Gastrocnemius medialis (tissue), 4 donors: ENCODE results near the gene AXL. TPM values are rescaled to one million over a fixed set of nuclear protein-coding genes. Genes with fewer than 3 reads are reported as not detected.

Experiments
- ATAC-seq, 2 donors: fragments of 150-250 bp; one replicate each; pipeline ENCODE4 v1.9.1; 2016
- DNase-seq, 2 donors: peaks; one replicate each; pipeline ENCODE4 v3.0.0-alpha.2; 2019
- H3K27ac ChIP-seq, 4 donors: fragments of 200-600 bp; sonication (generic); 1 replicate in 1 of 4; 2 replicates in 3 of 4; pipeline ENCODE4 v1.5.1; 2016 to 2018; ENCODE audit warnings: mild to moderate bottlenecking in 2 of 4, moderate library complexity in 1 of 4
- H3K27me3 ChIP-seq, 3 donors: fragments of 200-600 bp; sonication (generic) in 2 of 3; 1 replicate in 1 of 3; 2 replicates in 2 of 3; pipeline versions ENCODE4 v1.5.1 to v1.6.0; 2016 to 2019; ENCODE audit warnings: mild to moderate bottlenecking in 1 of 3, moderate library complexity in 1 of 3
- H3K36me3 ChIP-seq, 2 donors: fragments of 200-600 bp; sonication (generic) in 1 of 2; one replicate each; pipeline ENCODE4 v1.5.1; 2017 to 2018
- H3K4me1 ChIP-seq, 2 donors: fragments of 200-600 bp; sonication (generic) in 1 of 2; one replicate each; pipeline ENCODE4 v1.5.1; 2016 to 2017; ENCODE audit warnings: mild to moderate bottlenecking in 2 of 2
- H3K4me3 ChIP-seq, 4 donors: fragments of 200-600 bp; sonication (generic) in 3 of 4; 1 replicate in 1 of 4; 2 replicates in 3 of 4; pipeline ENCODE4 v1.5.1; 2016 to 2019; ENCODE audit warnings: mild to moderate bottlenecking in 2 of 4
- H3K9me3 ChIP-seq, 3 donors: fragments of 200-600 bp; sonication (generic) in 2 of 3; 1 replicate in 1 of 3; 2 replicates in 2 of 3; pipeline ENCODE4 v1.5.1; 2016 to 2019
- POLR2A ChIP-seq, 2 donors: fragments of 450-650 bp; IDR thresholded peaks; one replicate each; pipeline ENCODE4 v1.6.1; 2017; ENCODE audit warnings: antibody characterized with exemption in 2 of 2, mild to moderate bottlenecking in 2 of 2, moderate library complexity in 2 of 2
- in situ Hi-C, 4 donors: fragments of 200-750 bp; cut with MboI; loops; one replicate each; pipeline versions ENCODE4 v1.15.0 to v1.8.0; 2017; ENCODE audit warnings: low sequenced_read_pairs in 4 of 4
- intact Hi-C: fragments of 100-400 bp; cut with DNase I; formaldehyde crosslinking; loops from one replicate; pipeline ENCODE4 v1.15.1; 2023; ENCODE audit warnings: low total_unique reads
- total RNA-seq, 4 donors: library from RNA; depleted of rRNA; stranded (reverse); fragments of >200 nt; gene quantifications; one replicate each; pipeline versions ENCODE4 v1.1.0 to v1.2.3, GENCODE V29; 2016
- TF ChIP-seq, protein P1 (sequence below), 5 experiments: fragments of 450-650 bp in 3 of 5; fragments of 200-600 bp in 2 of 5; sonication (generic) in 2 of 5; IDR thresholded peaks in 4 of 5; conservative IDR thresholded peaks in 1 of 5; 1 replicate in 4 of 5; 2 replicates in 1 of 5; pipeline ENCODE4 v1.5.1; 2016 to 2019; ENCODE audit warnings: antibody characterized with exemption in 5 of 5, mild to moderate bottlenecking in 3 of 5, moderate library complexity in 3 of 5

The AXL gene
- total RNA-seq, 4 donors from 2014 or later = 17.4 to 49.2 (median 37.4) TPM

DNA sequence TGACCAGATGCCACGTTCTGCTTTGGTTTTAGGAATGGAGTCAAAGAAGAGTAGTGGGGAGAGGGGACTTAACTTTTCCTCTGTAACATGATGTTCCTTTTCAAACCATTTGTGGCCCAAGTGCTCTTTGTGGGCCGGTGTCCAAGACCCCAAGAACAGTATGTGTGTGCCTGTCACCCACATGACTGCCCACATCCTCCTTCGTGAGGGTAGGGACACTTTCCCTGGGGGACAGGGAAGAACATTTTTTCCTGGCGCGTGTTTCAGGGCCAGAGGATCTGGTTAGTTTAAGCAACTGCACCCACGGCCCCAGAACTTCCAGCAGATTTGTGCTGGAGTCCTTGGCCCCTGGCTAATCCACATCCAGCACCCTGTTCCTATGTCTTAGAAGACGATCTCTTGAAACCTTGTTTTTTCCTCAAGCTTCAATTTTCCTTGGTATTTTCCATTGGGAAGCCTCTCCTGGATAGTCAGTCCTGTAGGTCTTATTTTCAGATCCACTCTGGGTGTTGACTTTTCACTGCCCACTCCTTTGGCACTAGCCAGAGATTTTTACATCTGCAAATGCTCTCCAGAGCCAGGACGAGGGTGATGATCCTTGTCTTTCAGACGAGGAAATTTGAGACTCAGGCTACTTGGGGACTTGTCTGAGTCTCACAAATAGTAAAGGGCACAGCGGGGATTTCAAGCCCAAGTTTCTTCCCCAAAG, 80.2 kb downstream of the AXL start:
- peaks cover 0 to 59% of the 10 kb centered on the region in 2 donors for H3K36me3 ChIP-seq
- no peak overlapping the region for H3K4me3 ChIP-seq
- DNase-seq = peak; percentile 44 to 68
- no peaks in the 10 kb centered on the region for H3K9me3 ChIP-seq
- peak; percentile 21 to 66 for ATAC-seq
- H3K27me3 ChIP-seq = no peaks in the 10 kb centered on the region
- peak overlapping the region; percentile 81 to 89 (median 88) for H3K27ac ChIP-seq
- in situ Hi-C loops = no loop called here
- TF ChIP-seq, protein P1, sequence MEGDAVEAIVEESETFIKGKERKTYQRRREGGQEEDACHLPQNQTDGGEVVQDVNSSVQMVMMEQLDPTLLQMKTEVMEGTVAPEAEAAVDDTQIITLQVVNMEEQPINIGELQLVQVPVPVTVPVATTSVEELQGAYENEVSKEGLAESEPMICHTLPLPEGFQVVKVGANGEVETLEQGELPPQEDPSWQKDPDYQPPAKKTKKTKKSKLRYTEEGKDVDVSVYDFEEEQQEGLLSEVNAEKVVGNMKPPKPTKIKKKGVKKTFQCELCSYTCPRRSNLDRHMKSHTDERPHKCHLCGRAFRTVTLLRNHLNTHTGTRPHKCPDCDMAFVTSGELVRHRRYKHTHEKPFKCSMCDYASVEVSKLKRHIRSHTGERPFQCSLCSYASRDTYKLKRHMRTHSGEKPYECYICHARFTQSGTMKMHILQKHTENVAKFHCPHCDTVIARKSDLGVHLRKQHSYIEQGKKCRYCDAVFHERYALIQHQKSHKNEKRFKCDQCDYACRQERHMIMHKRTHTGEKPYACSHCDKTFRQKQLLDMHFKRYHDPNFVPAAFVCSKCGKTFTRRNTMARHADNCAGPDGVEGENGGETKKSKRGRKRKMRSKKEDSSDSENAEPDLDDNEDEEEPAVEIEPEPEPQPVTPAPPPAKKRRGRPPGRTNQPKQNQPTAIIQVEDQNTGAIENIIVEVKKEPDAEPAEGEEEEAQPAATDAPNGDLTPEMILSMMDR (IDR thresholded peaks at IDR 0.05 in 4 of 5, conservative IDR thresholded peaks at IDR 0.05 in 1 of 5) = no peak
- no peak for TF ChIP-seq POLR2A (IDR thresholded peaks at IDR 0.05)
- intact Hi-C loops = loop anchor here (1.0 kb wide), 2 partner anchors 9 to 35 kb away; partner anchors contain the start of gene HNRNPUL1
- H3K4me1 ChIP-seq = peaks cover 35 to 53% of the 10 kb centered on the region in 2 donors

DNA sequence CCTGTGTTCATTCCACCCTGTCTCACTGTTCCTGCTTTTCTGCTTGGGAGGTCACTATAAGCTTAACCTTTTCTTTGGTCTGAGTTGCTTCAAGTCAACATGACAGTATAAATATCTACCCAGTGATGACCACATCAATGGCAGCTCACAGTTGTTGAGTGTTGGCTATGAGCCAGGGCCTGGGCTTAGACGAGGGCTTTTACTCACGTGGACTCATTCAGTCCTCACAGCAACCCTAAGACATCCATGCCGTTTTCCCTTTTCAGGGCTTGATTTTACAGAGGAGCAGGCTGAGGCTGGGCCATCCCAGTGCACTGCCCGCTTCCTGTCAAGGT, 80.7 kb downstream of the AXL start:
- intact Hi-C loops (loop anchor here (1.0 kb wide), 2 partner anchors 9 to 35 kb away; partner anchors contain the start of gene HNRNPUL1), in situ Hi-C loops (no loop called here)
- peaks cover 35 to 53% of the 10 kb centered on the region in 2 donors for H3K4me1 ChIP-seq
- ATAC-seq (peak; percentile 79 to 88), DNase-seq (peak; percentile 68 to 87)
- H3K4me3 ChIP-seq = no peak overlapping the region
- TF ChIP-seq, protein P1 (IDR thresholded peaks at IDR 0.05 in 4 of 5, conservative IDR thresholded peaks at IDR 0.05 in 1 of 5) = no peak
- no peak for TF ChIP-seq POLR2A (IDR thresholded peaks at IDR 0.05)
- peak overlapping the region; percentile 81 to 89 (median 88) for H3K27ac ChIP-seq
- H3K9me3 ChIP-seq = no peaks in the 10 kb centered on the region
- H3K36me3 ChIP-seq = peaks cover 0 to 59% of the 10 kb centered on the region in 2 donors
- H3K27me3 ChIP-seq = no peaks in the 10 kb centered on the region

DNA sequence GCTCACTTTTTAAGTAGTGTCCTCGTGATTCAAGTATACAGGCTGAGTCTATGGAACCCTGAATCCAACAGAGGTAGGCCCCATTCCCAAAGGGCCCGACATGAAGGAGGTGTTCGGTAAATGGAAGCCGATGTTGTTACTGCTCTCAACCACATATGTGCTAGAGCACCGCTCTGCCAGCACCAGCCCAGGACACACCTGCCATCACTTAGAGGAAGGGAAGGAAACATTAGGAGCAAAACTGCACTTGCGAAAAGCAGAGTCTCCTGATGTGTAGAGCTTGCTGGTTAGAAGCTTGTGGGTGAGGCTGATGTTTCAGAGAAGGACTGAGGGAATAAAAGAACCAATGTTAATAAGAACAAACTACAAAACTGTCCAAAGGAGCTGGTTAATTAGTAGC, 81.5 kb downstream of the AXL start:
- H3K27ac ChIP-seq = peak overlapping the region; percentile 81 to 89 (median 88)
- TF ChIP-seq POLR2A (IDR thresholded peaks at IDR 0.05) = no peak
- TF ChIP-seq, protein P1 (IDR thresholded peaks at IDR 0.05 in 4 of 5, conservative IDR thresholded peaks at IDR 0.05 in 1 of 5) = no peak
- no peak for DNase-seq
- H3K36me3 ChIP-seq = peaks cover 0 to 59% of the 10 kb centered on the region in 2 donors
- no peak overlapping the region for H3K4me3 ChIP-seq
- H3K4me1 ChIP-seq = peaks cover 35 to 53% of the 10 kb centered on the region in 2 donors
- intact Hi-C loops = no loop called here
- no peaks in the 10 kb centered on the region for H3K9me3 ChIP-seq
- ATAC-seq = no peak
- in situ Hi-C loops = no loop called here
- H3K27me3 ChIP-seq = no peaks in the 10 kb centered on the region

DNA sequence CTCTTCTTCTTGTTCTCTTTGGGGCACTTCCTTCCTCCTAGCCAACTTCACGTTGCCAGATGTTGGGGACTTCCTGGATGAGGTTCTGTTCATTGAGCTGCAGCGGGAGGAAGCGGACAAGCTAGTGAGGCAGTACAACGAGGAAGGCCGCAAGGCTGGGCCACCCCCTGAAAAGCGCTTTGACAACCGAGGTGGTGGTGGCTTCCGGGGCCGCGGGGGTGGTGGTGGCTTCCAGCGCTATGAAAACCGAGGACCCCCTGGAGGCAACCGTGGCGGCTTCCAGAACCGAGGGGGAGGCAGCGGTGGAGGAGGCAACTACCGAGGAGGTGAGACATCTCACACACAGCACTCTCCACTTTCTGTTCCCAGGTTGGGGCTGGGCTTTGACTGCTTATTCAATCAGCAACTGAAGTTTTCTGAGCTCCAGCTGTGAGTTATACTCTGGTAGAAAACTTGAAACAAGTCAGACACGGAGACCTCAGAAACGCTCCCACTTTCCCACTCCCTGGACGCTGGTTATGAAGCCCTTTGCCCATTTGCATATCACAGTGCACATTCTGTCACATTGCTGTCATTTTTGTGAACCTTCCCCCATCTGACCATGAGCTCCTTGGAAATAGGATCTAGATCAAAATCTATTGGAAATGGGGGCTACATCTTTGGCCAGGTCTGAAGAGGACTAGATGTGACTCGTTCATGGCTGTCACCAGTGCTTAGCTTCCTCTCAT, 83.8 kb downstream of the AXL start:
- Histone ChIP-seq H3K27me3 (no peaks in the 10 kb centered on the region), H3K9me3 (no peaks in the 10 kb centered on the region), H3K36me3 (peaks cover 0 to 60% of the 10 kb centered on the region in 2 donors), H3K4me3 (no peak overlapping the region), H3K27ac (peak overlapping the region in 2 of 4 donors; percentile 5 to 45), H3K4me1 (peaks cover 31 to 43% of the 10 kb centered on the region in 2 donors)
- in situ Hi-C loops = no loop called here
- no peak for TF ChIP-seq POLR2A (IDR thresholded peaks at IDR 0.05)
- TF ChIP-seq, protein P1 (IDR thresholded peaks at IDR 0.05 in 4 of 5, conservative IDR thresholded peaks at IDR 0.05 in 1 of 5) = no peak
- DNase-seq (no peak), ATAC-seq (no peak)
- intact Hi-C loops = no loop called here
